Lower lobe of right lung (tissue), 2 donors: ENCODE results near the gene TMEM200A. TPM values are rescaled to one million over a fixed set of nuclear protein-coding genes. Genes with fewer than 3 reads are reported as not detected.

Source experiments
- ATAC-seq, 2 donors: fragments of 200-7000 bp; cut with Tn5 transposase; one replicate each; pipeline ENCODE4 v1.9.1; 2020 to 2022; ENCODE audit warnings: mild to moderate bottlenecking in 2 of 2, moderate library complexity in 2 of 2
- DNase-seq: peaks from one replicate; pipeline ENCODE4 v3.0.0-alpha.2; 2020
- H3K27ac ChIP-seq: fragments of 200-600 bp; one replicate; pipeline ENCODE4 v1.8.0; 2022
- H3K27me3 ChIP-seq: fragments of 200-600 bp; one replicate; pipeline ENCODE4 v1.8.0; 2022; ENCODE audit warnings: low read depth
- H3K36me3 ChIP-seq: fragments of 200-600 bp; one replicate; pipeline ENCODE4 v1.8.0; 2022; ENCODE audit warnings: mild to moderate bottlenecking
- H3K4me1 ChIP-seq: fragments of 200-600 bp; one replicate; pipeline ENCODE4 v1.8.0; 2022
- H3K4me3 ChIP-seq: fragments of 200-600 bp; one replicate; pipeline ENCODE4 v1.8.0; 2022; ENCODE audit warnings: mild to moderate bottlenecking
- H3K9me3 ChIP-seq: fragments of 200-600 bp; one replicate; pipeline ENCODE4 v1.8.0; 2022
- intact Hi-C: fragments of 100-400 bp; cut with DNase I; formaldehyde crosslinking; loops from one replicate; pipeline ENCODE4 v1.11.0; 2022
- total RNA-seq: library from RNA; stranded (reverse); fragmentation: NEBNext Ultra II Directional; extraction: Animal tissue kit (Norgen Biotek cat#: 25700); gene quantifications from one replicate; pipeline ENCODE4 v1.2.1, GENCODE V29; 2021
- TF ChIP-seq, protein P1 (sequence below): fragments of 200-600 bp; IDR thresholded peaks from one replicate; pipeline ENCODE4 v1.8.0; 2022; ENCODE audit warnings: antibody characterized with exemption, mild to moderate bottlenecking
- donor health status: DM: no; HTN: yes; CAD: no; lungs with severe emphysema.

Gene TMEM200A
- total RNA-seq, 1 donor from 2014 or later, result 4.3 TPM

DNA sequence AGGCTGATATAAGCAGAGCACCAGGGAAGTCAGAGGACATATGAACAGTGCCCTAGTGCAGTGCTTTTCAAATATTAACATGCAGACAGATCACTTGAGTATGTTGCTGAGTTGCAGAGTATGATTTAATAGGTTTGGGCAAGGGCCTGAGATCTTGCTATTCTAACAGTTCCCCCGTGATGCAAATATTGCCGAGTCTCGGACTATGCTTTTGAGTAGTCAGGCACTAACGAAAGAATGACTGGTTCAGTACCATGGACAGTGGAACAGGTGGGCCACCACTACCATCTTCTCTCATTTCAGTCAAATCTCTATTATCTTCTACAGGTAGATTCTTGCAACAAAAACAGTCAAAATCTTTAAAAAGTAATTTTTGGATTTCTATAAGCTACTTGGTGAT is 3.7 kb upstream of the TMEM200A start:
- ATAC-seq (no peak), DNase-seq (no peak)
- intact Hi-C loops, result no loop called here
- Histone ChIP-seq H3K27me3 (peaks cover 19% of the 10 kb centered on the region), H3K9me3 (no peaks in the 10 kb centered on the region), H3K27ac (no peak overlapping the region), H3K4me3 (no peak overlapping the region), H3K36me3 (no peaks in the 10 kb centered on the region), H3K4me1 (peaks cover 12% of the 10 kb centered on the region)
- TF ChIP-seq, protein P1, sequence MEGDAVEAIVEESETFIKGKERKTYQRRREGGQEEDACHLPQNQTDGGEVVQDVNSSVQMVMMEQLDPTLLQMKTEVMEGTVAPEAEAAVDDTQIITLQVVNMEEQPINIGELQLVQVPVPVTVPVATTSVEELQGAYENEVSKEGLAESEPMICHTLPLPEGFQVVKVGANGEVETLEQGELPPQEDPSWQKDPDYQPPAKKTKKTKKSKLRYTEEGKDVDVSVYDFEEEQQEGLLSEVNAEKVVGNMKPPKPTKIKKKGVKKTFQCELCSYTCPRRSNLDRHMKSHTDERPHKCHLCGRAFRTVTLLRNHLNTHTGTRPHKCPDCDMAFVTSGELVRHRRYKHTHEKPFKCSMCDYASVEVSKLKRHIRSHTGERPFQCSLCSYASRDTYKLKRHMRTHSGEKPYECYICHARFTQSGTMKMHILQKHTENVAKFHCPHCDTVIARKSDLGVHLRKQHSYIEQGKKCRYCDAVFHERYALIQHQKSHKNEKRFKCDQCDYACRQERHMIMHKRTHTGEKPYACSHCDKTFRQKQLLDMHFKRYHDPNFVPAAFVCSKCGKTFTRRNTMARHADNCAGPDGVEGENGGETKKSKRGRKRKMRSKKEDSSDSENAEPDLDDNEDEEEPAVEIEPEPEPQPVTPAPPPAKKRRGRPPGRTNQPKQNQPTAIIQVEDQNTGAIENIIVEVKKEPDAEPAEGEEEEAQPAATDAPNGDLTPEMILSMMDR, result no peak

GRCh38 chr6:130364224-130364780 is 1.5 kb upstream of the TMEM200A start:
- Histone ChIP-seq H3K4me1 (peaks cover 12% of the 10 kb centered on the region), H3K4me3 (no peak overlapping the region), H3K27ac (no peak overlapping the region), H3K27me3 (peaks cover 36% of the 10 kb centered on the region), H3K9me3 (no peaks in the 10 kb centered on the region), H3K36me3 (no peaks in the 10 kb centered on the region)
- DNase-seq, result no peak
- no peak for ATAC-seq
- TF ChIP-seq, protein P1, result no peak
- intact Hi-C loops, result no loop called here

GRCh38 chr6:130366107-130367005 is 539 bp downstream of the TMEM200A start:
- TF ChIP-seq, protein P1, result no peak
- intact Hi-C loops, result no loop called here
- DNase-seq (peak; percentile 47), ATAC-seq (peak; percentile 73 to 74)
- Histone ChIP-seq H3K27me3 (peaks cover 38% of the 10 kb centered on the region), H3K36me3 (no peaks in the 10 kb centered on the region), H3K9me3 (no peaks in the 10 kb centered on the region), H3K4me1 (peaks cover 12% of the 10 kb centered on the region), H3K27ac (peak overlapping the region; percentile 68), H3K4me3 (peak overlapping the region; percentile 68)

GRCh38 chr6:130367767-130368166 is 1.9 kb downstream of the TMEM200A start:
- Histone ChIP-seq H3K4me3 (peak overlapping the region; percentile 68), H3K9me3 (no peaks in the 10 kb centered on the region), H3K4me1 (peaks cover 22% of the 10 kb centered on the region), H3K27me3 (peaks cover 38% of the 10 kb centered on the region), H3K27ac (no peak overlapping the region), H3K36me3 (no peaks in the 10 kb centered on the region)
- ATAC-seq (no peak), DNase-seq (no peak)
- intact Hi-C loops, result no loop called here
- TF ChIP-seq, protein P1, result no peak

- peaks cover 38% of the 10 kb centered on the region for H3K27me3 ChIP-seq
- peaks cover 22% of the 10 kb centered on the region for H3K4me1 ChIP-seq
- H3K9me3 ChIP-seq, result no peaks in the 10 kb centered on the region
- no peaks in the 10 kb centered on the region for H3K36me3 ChIP-seq
- TF ChIP-seq, protein P1, result no peak
- ATAC-seq (no peak), DNase-seq (no peak)
- no peak overlapping the region for H3K27ac ChIP-seq
- intact Hi-C loops, result no loop called here
- no peak overlapping the region for H3K4me3 ChIP-seq
Measured at GRCh38 chr6:130368576-130368975, 2.8 kb downstream of the TMEM200A start.
